Osteoblast (primary cell): Measurements from ENCODE around the gene EVI5. TPM values are rescaled to one million over a fixed set of nuclear protein-coding genes. Genes with fewer than 3 reads are reported as not detected.

Source experiments
- DNase-seq: peaks from one replicate; pipeline ENCODE4 v3.0.0; 2011; ENCODE audit warnings: low spot score, mixed read lengths; ENCODE audit not compliant: insufficient read length; ENCODE audit errors: missing footprints
- H2AFZ ChIP-seq: 2 replicates; pipeline ENCODE4 v1.6.0; 2011; ENCODE audit warnings: mild to moderate bottlenecking, low read length
- H3K27ac ChIP-seq: 2 replicates; pipeline ENCODE4 v1.5.1; 2011; ENCODE audit warnings: mild to moderate bottlenecking, low read depth, low read length, moderate library complexity
- H3K27me3 ChIP-seq: 2 replicates; pipeline ENCODE4 v1.6.0; 2012; ENCODE audit warnings: mild to moderate bottlenecking, control low read depth, inconsistent platforms, low read length, moderate library complexity; ENCODE audit not compliant: insufficient read depth
- H3K36me3 ChIP-seq: 2 replicates; pipeline ENCODE4 v1.5.1; 2011; ENCODE audit warnings: mild to moderate bottlenecking, low read length, control low read depth, moderate library complexity; ENCODE audit not compliant: insufficient read depth
- H3K4me1 ChIP-seq: 2 replicates; pipeline ENCODE4 v1.5.1; 2011; ENCODE audit warnings: mild to moderate bottlenecking, low read length, control low read depth, moderate library complexity; ENCODE audit not compliant: insufficient read depth
- H3K4me2 ChIP-seq: 2 replicates; pipeline ENCODE4 v1.6.0; 2011; ENCODE audit warnings: mild to moderate bottlenecking, low read length; ENCODE audit not compliant: insufficient read depth
- H3K4me3 ChIP-seq: fragments of 200-600 bp; sonication (generic); 3 replicates; pipeline ENCODE4 v1.5.1; 2012; ENCODE audit warnings: mild to moderate bottlenecking, low read length, inconsistent platforms; ENCODE audit not compliant: insufficient read depth
- H3K79me2 ChIP-seq: 2 replicates; pipeline ENCODE4 v1.6.0; 2012; ENCODE audit warnings: mild to moderate bottlenecking, low read length, control low read depth, inconsistent platforms; ENCODE audit not compliant: insufficient read depth
- H3K9me3 ChIP-seq: 2 replicates; pipeline ENCODE4 v1.5.1; 2011; ENCODE audit warnings: low read depth, low read length, control low read depth
- H4K20me1 ChIP-seq: 2 replicates; pipeline ENCODE4 v1.6.0; 2012; ENCODE audit warnings: mild to moderate bottlenecking, low read length, control low read depth; ENCODE audit not compliant: insufficient read depth
- total RNA-seq: library from RNA; depleted of rRNA; stranded (reverse); fragments of >200 nt; gene quantifications from 2 replicates; pipeline ENCODE4 v1.2.3, GENCODE V29; 2012
- TF ChIP-seq, protein P1 (sequence below): IDR thresholded peaks from 2 replicates; pipeline ENCODE4 v1.5.1; 2011; ENCODE audit warnings: mild to moderate bottlenecking, low read depth, low read length, moderate library complexity; ENCODE audit errors: extremely low read depth

The EVI5 gene
- total RNA-seq, 1 donor = 51.8 TPM

GRCh38 chr1:92792340-92792782 lies 7.5 kb upstream of the EVI5 start:
- DNase-seq = no peak
- peaks cover 19% of the 10 kb centered on the region for H3K27me3 ChIP-seq
- H4K20me1 ChIP-seq = no peaks in the 10 kb centered on the region
- H3K27ac ChIP-seq = no peak overlapping the region
- peaks cover 8% of the 10 kb centered on the region for H3K4me1 ChIP-seq
- H3K4me3 ChIP-seq = no peak overlapping the region
- H3K79me2 ChIP-seq = no peaks in the 10 kb centered on the region
- H3K9me3 ChIP-seq = no peaks in the 10 kb centered on the region
- no peak overlapping the region for H3K4me2 ChIP-seq
- TF ChIP-seq, protein P1, sequence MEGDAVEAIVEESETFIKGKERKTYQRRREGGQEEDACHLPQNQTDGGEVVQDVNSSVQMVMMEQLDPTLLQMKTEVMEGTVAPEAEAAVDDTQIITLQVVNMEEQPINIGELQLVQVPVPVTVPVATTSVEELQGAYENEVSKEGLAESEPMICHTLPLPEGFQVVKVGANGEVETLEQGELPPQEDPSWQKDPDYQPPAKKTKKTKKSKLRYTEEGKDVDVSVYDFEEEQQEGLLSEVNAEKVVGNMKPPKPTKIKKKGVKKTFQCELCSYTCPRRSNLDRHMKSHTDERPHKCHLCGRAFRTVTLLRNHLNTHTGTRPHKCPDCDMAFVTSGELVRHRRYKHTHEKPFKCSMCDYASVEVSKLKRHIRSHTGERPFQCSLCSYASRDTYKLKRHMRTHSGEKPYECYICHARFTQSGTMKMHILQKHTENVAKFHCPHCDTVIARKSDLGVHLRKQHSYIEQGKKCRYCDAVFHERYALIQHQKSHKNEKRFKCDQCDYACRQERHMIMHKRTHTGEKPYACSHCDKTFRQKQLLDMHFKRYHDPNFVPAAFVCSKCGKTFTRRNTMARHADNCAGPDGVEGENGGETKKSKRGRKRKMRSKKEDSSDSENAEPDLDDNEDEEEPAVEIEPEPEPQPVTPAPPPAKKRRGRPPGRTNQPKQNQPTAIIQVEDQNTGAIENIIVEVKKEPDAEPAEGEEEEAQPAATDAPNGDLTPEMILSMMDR = no peak
- H3K36me3 ChIP-seq = no peaks in the 10 kb centered on the region
- H2AFZ ChIP-seq = no peak overlapping the region

DNA sequence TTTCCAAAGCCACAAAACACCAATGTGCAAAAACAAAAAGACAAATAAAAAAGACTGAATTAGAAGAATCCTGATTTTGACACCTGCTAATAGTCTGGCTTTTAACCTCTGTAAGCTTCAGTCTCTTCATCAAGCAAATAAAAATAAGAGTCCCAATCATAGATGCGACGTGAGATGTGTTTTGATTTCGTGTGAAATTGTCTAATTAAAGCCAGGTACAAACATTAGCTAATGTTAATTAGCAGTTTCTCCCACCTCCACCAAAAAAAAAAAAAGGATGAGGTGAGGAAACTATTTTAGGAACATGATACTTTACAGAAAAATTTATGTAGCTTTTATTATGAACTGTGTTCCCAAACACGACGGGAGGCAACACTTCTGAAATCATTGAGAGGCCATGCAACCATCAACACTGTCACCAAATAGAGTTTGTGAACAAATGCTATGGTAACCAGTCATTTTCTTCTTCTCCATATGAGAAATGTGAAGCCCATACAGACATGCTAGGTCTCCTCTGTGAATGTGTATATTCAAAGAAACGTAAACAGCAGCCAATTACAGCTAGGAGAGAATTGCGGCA lies 6.7 kb upstream of the EVI5 start:
- Histone ChIP-seq H3K4me3 (no peak overlapping the region), H3K9me3 (no peaks in the 10 kb centered on the region), H3K79me2 (no peaks in the 10 kb centered on the region), H3K36me3 (no peaks in the 10 kb centered on the region), H3K27me3 (peaks cover 21% of the 10 kb centered on the region), H3K4me2 (no peak overlapping the region), H4K20me1 (no peaks in the 10 kb centered on the region), H3K27ac (no peak overlapping the region), H3K4me1 (peaks cover 8% of the 10 kb centered on the region), H2AFZ (no peak overlapping the region)
- no peak for DNase-seq
- TF ChIP-seq, protein P1 = no peak

DNA sequence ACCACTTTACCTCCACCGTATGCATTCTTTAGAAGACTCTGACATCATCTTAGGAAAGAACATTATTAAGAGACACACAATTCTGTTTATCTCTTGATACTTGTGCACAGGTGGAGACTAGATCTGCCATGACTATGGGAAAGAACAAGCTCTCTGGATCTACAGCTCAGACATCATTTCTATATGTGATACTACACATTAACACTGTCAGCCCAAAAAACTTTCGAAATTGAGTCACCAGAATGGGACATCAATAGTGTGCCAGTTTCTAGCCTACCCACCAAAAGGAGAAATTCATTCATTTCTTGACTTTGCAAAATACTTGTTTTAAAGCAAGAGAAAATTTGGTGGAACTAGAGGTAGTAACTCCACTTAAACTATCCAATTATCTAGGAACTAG lies 6.0 kb upstream of the EVI5 start:
- Histone ChIP-seq H3K4me3 (no peak overlapping the region), H3K36me3 (no peaks in the 10 kb centered on the region), H4K20me1 (no peaks in the 10 kb centered on the region), H3K4me2 (no peak overlapping the region), H2AFZ (no peak overlapping the region), H3K4me1 (peaks cover 8% of the 10 kb centered on the region), H3K9me3 (no peaks in the 10 kb centered on the region), H3K27me3 (peaks cover 25% of the 10 kb centered on the region), H3K27ac (no peak overlapping the region), H3K79me2 (no peaks in the 10 kb centered on the region)
- no peak for DNase-seq
- TF ChIP-seq, protein P1 = no peak

- no peak overlapping the region for H3K27ac ChIP-seq
- H3K9me3 ChIP-seq = no peaks in the 10 kb centered on the region
- no peak overlapping the region for H3K4me2 ChIP-seq
- no peaks in the 10 kb centered on the region for H4K20me1 ChIP-seq
- no peak overlapping the region for H2AFZ ChIP-seq
- H3K36me3 ChIP-seq = no peaks in the 10 kb centered on the region
- H3K27me3 ChIP-seq = peaks cover 25% of the 10 kb centered on the region
- DNase-seq = no peak
- no peak overlapping the region for H3K4me3 ChIP-seq
- H3K4me1 ChIP-seq = peaks cover 5% of the 10 kb centered on the region
- TF ChIP-seq, protein P1 = no peak
- H3K79me2 ChIP-seq = no peaks in the 10 kb centered on the region
These were observed 5.2 kb upstream of the EVI5 start for GRCh38 chr1:92790081-92790480.
